ENCODE measurements around the gene MUC4. TPM values are rescaled to one million over a fixed set of nuclear protein-coding genes. Genes with fewer than 3 reads are reported as not detected.

The MUC4 gene, protein sequence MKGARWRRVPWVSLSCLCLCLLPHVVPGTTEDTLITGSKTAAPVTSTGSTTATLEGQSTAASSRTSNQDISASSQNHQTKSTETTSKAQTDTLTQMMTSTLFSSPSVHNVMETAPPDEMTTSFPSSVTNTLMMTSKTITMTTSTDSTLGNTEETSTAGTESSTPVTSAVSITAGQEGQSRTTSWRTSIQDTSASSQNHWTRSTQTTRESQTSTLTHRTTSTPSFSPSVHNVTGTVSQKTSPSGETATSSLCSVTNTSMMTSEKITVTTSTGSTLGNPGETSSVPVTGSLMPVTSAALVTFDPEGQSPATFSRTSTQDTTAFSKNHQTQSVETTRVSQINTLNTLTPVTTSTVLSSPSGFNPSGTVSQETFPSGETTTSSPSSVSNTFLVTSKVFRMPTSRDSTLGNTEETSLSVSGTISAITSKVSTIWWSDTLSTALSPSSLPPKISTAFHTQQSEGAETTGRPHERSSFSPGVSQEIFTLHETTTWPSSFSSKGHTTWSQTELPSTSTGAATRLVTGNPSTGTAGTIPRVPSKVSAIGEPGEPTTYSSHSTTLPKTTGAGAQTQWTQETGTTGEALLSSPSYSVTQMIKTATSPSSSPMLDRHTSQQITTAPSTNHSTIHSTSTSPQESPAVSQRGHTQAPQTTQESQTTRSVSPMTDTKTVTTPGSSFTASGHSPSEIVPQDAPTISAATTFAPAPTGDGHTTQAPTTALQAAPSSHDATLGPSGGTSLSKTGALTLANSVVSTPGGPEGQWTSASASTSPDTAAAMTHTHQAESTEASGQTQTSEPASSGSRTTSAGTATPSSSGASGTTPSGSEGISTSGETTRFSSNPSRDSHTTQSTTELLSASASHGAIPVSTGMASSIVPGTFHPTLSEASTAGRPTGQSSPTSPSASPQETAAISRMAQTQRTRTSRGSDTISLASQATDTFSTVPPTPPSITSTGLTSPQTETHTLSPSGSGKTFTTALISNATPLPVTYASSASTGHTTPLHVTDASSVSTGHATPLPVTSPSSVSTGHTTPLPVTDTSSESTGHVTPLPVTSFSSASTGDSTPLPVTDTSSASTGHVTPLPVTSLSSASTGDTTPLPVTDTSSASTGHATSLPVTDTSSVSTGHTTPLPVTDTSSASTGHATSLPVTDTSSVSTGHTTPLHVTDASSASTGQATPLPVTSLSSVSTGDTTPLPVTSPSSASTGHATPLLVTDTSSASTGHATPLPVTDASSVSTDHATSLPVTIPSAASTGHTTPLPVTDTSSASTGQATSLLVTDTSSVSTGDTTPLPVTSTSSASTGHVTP (N-terminal part only)
- total RNA-seq, result not detected
- long read RNA-seq, result 0 reads

DNA sequence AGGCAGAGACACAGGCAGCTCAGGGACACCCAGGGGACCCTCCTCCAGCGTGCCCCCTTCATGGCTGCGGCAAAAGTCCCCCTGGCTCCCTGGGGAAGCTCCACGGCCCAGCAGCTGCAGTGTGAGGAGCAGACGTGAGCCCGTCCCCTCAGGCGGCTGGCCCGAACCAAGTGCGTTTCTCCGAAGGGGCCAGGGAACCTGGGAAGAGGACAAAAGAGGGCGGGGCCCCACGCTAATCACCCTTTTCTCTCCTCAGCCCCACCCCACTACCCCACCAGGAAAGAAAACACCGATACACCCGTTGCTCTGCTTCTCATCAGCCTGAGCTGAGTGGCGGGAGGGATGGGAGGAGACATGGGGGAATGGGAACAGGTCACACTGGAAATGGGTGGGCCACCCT is at the start of gene MUC4:
TSS of gene MUC4 (minus strand) at position 174 of the 400 bp plus-strand sequence. CDS start at position 62, 112 bp downstream.
- ATAC-seq (no peak), DNase-seq (ENCODE audit: missing footprints) (no peak)
- intact Hi-C loops (cut with DNase I), result no loop called here

DNA sequence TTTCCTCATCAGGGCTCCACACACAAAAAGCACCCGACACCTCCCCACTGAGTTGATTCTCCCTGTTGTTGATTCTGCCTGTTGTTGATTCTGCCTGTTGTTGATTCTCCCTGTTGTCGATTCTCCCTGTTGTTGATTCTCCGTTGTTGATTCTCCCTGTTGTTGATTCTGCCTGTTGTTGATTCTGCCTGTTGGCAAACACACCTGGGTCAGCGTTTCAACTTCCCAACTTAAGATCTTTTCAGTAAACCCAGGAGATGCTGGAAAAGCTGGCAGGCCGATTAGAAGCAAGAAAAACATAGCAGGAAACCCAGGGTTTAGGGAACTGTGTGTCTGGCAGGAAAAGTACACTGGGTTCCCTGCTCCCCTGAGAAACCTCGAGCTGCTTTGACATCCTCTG is 48.7 kb upstream of the MUC4 start:
- DNase-seq (ENCODE audit: missing footprints) (no peak), ATAC-seq (no peak)
- intact Hi-C loops (cut with DNase I), result no loop called here

DNA sequence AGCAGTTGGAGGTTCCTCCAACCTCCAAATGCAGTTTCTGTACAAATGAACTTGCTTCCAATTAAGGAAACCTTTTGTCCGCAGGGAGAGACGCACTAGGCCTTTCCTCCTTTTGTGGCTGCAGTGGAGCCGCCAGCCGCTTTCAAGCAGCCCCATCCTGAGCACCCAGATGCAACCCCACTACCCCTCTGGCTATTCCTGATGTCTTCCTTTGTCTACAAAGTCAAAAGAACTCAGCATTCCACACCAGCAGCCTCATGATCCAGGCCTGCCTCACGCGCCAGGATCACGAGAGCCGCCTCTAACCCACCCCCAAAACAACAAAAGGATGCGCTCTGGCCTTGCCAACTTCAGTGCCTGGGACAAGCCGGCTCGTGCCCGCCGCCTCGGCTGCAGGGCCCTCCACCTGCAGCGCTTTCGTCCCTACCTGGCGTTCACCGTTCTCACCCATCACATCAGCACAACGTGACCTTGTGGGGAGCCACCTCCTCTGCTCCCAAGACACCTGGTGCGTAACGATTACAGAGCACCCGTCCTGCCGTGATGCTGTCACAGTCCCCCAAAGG is 48.2 kb upstream of the MUC4 start:
- no peak for DNase-seq (ENCODE audit: missing footprints)
- no peak for ATAC-seq
- intact Hi-C loops (cut with DNase I), result loop anchor here (1.0 kb wide), 2 partner anchors 34 to 55 kb away; no protein-coding TSS in a partner anchor

DNA sequence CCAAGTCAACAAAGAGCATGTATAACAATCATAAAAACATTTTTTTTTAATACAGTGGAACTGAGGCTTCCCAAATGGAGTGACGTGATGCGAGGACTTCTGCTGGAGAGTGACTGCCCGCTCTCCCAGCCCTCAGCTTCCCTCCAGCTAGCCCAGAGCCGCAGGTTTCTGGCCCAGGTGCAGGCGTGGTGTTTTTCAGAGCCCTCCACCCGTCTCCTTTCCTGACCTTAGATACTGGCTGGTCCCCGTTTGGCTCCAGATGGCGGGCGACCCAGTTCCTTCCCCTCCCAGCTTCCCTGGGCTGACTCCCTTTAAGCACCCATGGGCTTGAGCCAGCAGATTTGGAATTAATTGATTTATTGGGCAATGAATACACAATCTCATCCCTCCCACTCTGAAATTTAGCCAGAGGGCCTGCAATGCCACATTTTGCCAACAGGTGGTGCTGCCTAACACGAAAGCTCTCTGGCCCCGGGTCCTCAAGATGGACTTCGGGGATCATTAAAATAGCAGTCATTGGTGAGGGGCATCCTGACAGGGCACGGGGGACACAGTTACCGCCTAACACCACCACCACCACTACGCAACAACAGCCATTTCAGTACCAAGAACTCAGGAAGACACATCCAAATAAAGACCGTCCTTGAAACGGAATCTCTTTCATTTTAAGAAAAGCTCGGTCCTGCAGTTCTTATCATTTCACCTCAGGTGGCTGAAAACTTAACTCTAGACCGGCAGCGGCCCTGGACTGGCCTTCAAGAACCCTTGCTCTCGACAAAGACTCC is 47.5 kb upstream of the MUC4 start:
- DNase-seq (ENCODE audit: missing footprints) (no peak), ATAC-seq (no peak)
- intact Hi-C loops (cut with DNase I), result loop anchor here (1.0 kb wide), 2 partner anchors 35 to 56 kb away; no protein-coding TSS in a partner anchor

DNA sequence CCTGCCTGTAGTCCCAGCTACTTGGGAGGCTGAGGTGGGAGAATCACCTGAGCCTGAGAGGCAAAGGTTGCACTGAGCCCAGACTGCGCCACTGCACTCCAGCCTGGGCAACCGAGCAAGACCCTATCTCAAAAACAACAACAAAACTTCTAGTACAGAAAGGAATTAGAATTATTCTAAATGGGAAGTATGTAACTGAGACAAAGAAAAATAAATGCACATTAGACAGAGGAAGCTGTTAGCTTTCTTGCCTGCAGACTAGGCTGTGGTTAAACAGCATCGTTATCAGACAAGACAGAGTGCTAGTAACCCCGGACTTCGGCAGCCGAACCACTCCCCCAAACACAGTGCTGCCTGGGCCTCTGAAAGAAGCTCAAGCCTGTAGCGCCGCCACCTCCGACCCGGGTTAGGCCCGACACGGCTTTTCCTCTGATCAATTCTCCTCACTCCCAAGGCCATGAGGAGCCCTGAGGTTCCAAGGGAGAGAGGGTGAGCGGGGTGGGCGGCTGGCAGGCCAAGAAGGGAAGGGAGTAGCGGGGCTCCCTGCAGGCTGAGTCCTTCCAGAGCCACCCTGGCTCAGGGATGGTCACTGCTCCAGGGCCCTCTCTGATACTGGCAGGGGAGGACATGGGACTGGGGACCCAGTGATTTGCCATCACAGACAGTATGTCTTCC is 44.8 kb upstream of the MUC4 start:
- DNase-seq (ENCODE audit: missing footprints) (no peak), ATAC-seq (no peak)
- intact Hi-C loops (cut with DNase I), result no loop called here

DNA sequence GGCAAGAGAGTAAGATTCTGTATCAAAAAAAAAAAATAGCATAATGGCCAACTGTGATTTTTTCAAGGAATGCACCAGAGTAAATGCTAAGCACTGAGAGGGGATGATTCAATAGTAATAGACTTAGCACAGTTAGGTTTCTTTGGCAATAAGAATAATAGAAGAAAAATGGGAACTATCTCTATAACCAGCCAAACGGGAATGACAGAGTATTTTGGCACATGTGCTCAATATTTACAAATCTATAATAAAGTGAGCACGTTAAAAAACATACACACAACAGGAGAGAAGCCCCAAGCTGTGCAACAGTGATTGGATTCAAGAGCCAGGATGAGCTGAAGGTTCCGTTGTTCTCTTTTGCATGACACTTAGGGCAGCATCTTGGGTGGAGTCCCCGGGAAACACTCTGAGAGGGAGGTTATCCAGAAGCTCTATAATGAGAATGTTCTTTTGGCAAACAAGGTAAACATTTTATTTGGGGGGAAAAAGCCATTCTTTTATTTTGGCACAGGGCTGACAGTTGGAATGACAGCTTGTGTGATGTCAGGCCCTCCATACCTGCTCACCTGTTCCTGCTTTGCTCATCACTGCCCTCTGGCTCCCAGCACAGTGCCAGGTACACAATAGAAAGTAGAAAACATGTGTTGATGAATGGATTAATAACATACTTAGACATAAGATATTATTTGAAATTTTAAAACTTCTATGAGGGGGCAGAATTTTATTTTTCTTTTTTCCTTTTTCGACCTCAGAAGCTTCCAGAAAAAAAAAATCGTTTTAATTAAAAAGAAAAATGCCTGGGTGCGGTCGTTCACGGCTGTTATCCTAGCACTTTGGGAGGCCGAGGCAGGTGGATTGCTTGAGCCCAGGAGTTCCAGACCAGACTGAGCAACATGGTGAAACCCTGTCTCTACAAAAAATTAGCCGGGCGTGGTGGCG is 44.0 kb upstream of the MUC4 start:
- intact Hi-C loops (cut with DNase I), result no loop called here
- DNase-seq (ENCODE audit: missing footprints) (no peak), ATAC-seq (no peak)

DNA sequence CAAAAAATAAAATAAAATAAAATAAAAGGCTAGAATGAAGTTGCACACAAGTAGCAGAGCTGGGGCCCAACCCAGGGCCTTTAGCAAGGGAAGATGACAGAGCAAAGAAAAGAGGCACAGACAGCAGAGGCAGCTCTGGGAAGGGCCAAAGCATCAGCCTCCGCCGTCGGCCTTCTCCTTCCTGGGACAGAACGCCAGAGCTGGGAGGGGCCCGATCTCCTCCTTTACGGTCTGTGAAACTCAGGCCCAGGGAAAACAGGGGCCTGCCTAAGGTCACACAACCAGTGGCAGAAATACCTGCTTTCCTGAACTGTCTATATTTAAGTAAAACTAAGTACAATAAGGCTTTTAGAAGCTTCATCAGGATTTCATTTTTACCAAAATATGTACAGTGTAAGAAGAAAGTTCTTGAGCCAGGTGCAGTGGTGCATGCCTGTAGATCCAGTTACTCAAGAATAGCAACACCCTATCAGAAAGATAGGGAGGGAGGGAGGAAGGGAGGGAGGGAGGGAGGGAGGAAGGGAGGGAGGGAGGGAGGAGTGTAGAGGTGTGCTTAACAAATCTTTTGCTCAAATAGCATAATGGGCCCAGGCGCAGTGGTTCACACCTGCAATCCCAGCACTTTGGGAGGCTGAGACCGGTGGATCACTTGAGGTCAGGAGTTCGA is 43.0 kb upstream of the MUC4 start:
- DNase-seq (ENCODE audit: missing footprints), result no peak
- ATAC-seq, result no peak
- intact Hi-C loops (cut with DNase I), result loop anchor here (5.0 kb wide), 1 partner anchor 297 kb away; no protein-coding TSS in a partner anchor

DNA sequence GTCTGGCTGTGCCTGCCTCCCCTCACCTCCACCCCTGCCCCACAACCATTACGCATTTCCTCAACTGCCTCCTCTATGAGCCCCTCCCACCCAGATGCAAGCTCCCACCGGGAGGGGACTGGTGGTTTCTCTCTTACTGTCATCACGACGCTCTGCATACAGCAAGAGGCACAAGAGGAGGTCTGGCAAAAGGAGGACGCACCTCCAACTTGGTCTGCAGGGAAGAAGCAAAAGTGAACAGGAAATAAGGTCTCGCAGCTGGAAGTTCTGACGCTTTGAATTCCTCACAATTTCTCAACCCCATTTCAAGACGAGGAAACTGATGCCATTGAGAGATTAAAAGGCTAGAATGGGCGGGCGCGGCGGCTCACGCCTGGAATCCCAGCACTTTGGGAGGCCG is 42.3 kb upstream of the MUC4 start:
- ATAC-seq, result no peak
- DNase-seq (ENCODE audit: missing footprints), result no peak
- intact Hi-C loops (cut with DNase I), result loop anchor here (5.0 kb wide), 1 partner anchor 297 kb away; no protein-coding TSS in a partner anchor

DNA sequence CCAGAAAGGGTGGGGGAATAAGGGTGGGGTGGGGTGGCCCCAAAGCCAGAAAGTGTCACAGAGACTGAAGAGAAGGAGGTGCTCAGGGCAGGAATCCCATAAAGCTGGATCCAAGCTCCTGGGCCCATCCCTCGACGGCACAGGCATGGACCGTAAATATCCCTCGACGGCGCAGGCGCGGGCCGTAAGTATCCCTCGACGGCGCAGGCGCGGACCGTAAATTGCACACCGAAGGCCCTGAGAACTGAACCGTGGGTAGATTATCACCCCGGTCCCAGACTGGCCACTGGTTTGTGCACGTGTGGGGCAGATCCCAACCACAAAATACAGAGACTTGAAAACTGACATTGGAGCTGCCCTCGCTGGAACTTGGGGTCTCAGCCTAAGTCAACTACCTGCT is 41.3 kb upstream of the MUC4 start:
- no peak for ATAC-seq
- DNase-seq (ENCODE audit: missing footprints), result no peak
- intact Hi-C loops (cut with DNase I), result loop anchor here (5.0 kb wide), 1 partner anchor 296 kb away; no protein-coding TSS in a partner anchor

DNA sequence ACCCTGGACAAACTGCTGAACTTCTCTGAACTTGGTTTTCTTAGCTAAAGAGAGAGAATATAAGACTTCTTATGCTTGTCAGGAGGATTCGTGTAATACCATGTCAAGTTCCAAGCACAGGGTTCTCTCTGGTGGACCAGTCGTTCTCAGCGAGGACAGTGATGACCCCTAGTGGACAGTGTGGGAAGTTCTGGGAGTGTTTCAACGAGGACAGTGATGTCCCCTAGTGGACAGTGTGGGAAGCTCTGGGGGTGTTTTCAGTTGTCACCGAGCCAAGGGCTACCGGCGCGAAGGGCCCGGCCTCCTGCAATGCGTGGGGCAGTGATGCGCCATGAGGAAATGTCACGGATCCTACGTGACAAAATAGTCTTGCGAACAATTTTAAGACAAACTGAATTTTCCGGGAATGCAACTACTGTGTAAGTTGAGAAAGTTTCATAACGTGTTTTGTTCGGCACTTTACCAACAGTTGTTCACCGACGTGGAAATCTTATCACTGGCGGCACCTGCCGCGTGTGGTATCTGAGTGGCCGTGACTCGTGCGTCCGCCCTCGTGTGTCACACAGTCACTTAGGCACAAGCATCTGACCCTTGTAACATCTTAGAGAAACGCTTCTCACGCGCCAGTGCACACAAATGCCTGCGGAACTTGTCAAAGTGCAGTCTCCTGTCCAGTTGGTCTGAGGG is 39.3 kb upstream of the MUC4 start:
- peak; percentile 93 for ATAC-seq
- intact Hi-C loops (cut with DNase I), result loop anchor here (5.0 kb wide), 1 partner anchor 294 kb away; no protein-coding TSS in a partner anchor

DNA sequence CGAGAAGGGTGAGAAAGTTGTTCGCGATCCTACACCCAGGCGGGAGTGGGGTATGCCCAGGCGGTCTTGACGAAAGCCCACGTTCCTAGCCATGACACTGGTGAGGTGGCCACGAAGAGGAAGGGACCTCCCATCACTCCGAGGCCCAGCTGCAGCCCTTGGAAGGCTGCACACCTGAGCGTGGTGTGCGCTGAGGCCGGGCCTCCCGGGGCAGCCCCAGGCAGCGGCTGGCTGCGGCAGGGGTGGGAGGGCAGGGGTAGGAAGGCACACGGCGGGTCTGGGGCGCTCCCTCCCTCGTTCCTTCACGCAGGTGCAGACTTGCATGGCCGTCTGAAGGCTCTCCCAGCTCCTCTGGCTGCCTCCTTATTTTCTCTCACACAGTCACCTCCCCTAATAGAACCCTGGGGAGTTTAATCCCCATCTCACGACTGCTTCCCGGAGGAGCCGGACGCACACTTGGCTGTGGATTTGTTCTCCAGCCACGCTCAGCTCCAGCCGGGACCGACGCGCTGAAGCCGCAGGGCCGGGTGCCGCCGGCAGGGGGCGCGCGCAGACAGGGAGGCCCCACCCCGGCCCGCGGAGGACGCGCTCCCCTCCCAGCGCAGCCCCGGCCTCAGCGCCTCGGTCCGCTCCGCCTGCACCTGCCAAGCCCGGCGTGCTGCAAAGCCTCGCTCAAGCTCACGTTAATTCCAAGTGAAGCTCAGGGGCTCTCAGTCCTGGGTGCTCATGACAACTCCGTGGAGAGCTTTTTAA is 37.8 kb upstream of the MUC4 start:
- intact Hi-C loops (cut with DNase I), result loop anchor here (5.0 kb wide), 1 partner anchor 292 kb away; no protein-coding TSS in a partner anchor
- DNase-seq (ENCODE audit: missing footprints) (no peak), ATAC-seq (no peak)

More for the DNA sequence above, 39.3 kb upstream of the MUC4 start:
- peak; percentile 82 for DNase-seq (ENCODE audit: missing footprints)

DNA sequence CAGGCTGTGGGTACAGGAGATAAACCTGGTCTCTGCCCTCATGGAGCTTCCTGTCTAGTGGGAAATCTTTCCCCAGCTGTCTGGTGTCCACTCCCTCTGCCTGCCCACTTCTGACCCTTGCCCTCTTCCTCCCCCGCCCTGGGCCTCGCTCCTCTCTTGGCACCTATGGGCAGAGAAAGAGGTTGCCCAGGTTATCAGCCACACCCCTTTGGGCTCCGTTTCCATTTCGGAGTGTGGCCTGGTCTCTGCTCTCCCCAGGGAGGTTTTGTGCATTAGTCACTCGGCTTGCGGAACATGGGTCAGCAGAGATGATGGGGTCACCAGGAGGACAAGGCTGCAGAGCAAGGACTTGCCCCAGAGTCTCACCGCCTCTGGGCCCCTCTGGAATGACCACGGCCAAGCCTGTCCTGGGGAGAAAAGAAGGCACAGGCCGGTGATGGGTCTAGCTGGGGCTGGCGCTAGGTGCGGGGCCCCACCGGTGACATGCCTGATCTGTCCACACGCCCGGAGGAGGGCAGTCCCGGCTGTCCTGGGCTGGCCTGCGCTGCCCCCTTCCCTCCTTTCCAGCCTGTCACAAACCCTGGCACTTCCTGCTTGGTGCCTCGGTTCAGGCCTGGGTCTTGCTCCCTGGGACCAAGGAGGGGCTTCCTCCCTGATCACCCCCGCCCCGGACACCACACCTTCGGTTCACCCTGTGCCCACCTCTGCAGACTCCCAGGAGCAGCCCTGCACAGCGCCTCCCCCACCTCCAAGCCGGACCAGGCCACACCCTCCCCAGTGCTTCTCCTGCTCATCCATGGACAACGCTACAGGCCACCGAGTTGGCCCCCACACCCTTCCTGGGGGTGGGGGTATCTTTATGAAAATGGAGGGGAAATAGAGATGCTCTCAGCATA is 35.6 kb upstream of the MUC4 start:
- DNase-seq (ENCODE audit: missing footprints) (no peak), ATAC-seq (no peak)
- intact Hi-C loops (cut with DNase I), result no loop called here

DNA sequence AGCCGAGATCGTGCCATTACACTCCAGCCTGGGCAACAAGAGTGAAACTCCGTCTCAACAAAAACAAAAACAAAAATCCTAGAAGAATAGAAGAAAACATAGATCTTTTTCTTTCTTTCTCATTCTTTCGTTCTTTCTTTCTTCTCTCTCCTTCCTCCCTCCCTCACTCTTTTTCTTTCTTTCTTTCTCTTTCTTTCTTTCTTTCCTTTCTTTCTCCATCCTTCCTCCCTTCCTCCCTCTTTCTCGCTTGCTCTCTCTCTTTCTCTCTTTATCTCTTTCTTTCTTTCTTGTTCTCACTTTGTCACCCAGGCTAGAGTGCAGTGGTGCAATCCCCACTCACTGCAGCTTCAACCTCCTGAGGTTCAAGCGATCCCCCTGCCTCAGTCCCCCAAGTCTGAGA is 33.8 kb upstream of the MUC4 start:
- intact Hi-C loops (cut with DNase I), result no loop called here
- DNase-seq (ENCODE audit: missing footprints) (no peak), ATAC-seq (no peak)
